Measurements from ENCODE around the gene NHERF2. TPM values are rescaled to one million over a fixed set of nuclear protein-coding genes. Genes with fewer than 3 reads are reported as not detected.

The NHERF2 gene
- polyA plus RNA-seq, 2 donors: 26.3 to 36.1 TPM

DNA sequence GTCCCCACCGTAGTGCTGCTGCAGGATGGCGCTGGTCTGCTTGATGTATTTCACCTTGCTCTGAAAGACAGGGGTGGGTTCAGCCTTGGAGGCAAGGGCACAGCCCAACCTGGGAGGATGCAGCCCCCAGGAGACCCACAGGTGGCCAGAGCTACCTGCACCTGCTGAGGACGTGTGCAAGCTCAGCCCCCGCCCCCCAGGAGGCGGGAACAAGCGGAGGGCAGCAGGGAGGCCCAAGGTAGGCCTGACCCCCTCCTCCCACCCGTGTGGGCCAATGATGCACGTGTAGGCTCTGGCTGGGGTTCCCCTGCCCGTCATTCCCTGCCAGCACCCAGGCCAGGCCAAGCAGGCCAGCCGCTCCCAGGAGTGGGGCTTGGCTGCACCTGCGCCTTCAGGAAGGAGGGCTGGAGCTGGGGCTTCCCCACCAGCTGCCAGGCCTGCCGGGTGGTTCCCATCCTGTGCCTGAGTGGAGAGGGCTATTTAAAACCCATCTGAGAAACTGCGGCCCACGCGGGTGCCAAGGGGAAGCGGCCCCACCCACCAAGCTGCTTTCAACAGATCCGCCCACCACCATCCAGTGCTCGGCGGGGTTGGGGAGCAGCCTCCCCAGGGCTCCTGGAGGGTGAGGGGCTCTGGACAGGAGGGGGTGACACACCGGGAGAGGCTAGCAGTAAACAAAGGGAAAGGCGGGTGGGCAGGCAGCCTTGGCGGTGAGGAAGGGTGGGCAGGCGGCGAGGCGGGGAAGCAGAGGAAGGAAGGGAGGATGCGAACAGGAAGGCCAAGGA lies 17.2 kb downstream of the NHERF2 start:
- peaks cover 3 to 42% of the 10 kb centered on the region in 2 donors for H3K4me1 ChIP-seq (ENCODE audit: control insufficient read depth in 2 of 2, insufficient read depth in 2 of 2, low read length in 1 of 2)
- 62 to 69% methylated on average over 25 to 26 of the region's 26 CpGs for WGBS, 2 donors
- no peaks in the 10 kb centered on the region for H3K27me3 ChIP-seq (ENCODE audit: control insufficient read depth in 1 of 2, insufficient read depth in 2 of 2, low read length in 2 of 2)
- H3K27ac ChIP-seq (ENCODE audit: low read depth in 2 of 2, low read length in 1 of 2): peak overlapping the region in 1 of 2 donors; percentile 73
- H3K36me3 ChIP-seq (ENCODE audit: control insufficient read depth in 2 of 2, insufficient read depth in 2 of 2, low read length in 1 of 2): no peaks in the 10 kb centered on the region
- H3K4me3 ChIP-seq (ENCODE audit: low read depth in 1 of 2, low read length in 2 of 2): no peak overlapping the region
- H3K9me3 ChIP-seq (ENCODE audit: control insufficient read depth in 2 of 2, insufficient read depth in 1 of 2, low read depth in 1 of 2, low read length in 1 of 2): no peaks in the 10 kb centered on the region

DNA sequence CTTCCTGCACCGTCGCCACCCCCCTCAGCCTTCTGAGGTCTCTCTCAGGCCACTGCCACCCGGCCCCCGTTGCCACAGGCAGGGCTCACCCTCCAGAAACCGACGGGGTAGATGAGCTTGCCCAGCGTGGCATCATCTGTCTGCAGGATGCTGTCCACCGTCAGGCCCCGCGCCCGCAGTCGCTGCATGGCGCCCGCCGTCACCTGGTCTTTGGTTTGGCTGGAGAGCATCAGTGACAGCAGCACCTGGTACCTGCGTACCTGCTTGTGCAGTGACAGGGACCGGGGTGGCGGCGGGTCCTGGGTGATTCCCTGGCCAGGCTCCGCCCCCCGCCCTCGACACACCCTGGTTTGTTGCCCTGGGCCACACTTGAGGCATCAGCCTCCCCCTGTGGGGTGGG lies 17.8 kb downstream of the NHERF2 start:
- H3K27me3 ChIP-seq (ENCODE audit: control insufficient read depth in 1 of 2, insufficient read depth in 2 of 2, low read length in 2 of 2): no peaks in the 10 kb centered on the region
- H3K27ac ChIP-seq (ENCODE audit: low read depth in 2 of 2, low read length in 1 of 2): peak overlapping the region; percentile 41 to 73
- H3K36me3 ChIP-seq (ENCODE audit: control insufficient read depth in 2 of 2, insufficient read depth in 2 of 2, low read length in 1 of 2): no peaks in the 10 kb centered on the region
- H3K9me3 ChIP-seq (ENCODE audit: control insufficient read depth in 2 of 2, insufficient read depth in 1 of 2, low read depth in 1 of 2, low read length in 1 of 2): no peaks in the 10 kb centered on the region
- WGBS, 2 donors: 82 to 88% methylated on average over 22 of the region's 22 CpGs
- H3K4me1 ChIP-seq (ENCODE audit: control insufficient read depth in 2 of 2, insufficient read depth in 2 of 2, low read length in 1 of 2): peaks cover 3 to 42% of the 10 kb centered on the region in 2 donors
- no peak overlapping the region for H3K4me3 ChIP-seq (ENCODE audit: low read depth in 1 of 2, low read length in 2 of 2)

DNA sequence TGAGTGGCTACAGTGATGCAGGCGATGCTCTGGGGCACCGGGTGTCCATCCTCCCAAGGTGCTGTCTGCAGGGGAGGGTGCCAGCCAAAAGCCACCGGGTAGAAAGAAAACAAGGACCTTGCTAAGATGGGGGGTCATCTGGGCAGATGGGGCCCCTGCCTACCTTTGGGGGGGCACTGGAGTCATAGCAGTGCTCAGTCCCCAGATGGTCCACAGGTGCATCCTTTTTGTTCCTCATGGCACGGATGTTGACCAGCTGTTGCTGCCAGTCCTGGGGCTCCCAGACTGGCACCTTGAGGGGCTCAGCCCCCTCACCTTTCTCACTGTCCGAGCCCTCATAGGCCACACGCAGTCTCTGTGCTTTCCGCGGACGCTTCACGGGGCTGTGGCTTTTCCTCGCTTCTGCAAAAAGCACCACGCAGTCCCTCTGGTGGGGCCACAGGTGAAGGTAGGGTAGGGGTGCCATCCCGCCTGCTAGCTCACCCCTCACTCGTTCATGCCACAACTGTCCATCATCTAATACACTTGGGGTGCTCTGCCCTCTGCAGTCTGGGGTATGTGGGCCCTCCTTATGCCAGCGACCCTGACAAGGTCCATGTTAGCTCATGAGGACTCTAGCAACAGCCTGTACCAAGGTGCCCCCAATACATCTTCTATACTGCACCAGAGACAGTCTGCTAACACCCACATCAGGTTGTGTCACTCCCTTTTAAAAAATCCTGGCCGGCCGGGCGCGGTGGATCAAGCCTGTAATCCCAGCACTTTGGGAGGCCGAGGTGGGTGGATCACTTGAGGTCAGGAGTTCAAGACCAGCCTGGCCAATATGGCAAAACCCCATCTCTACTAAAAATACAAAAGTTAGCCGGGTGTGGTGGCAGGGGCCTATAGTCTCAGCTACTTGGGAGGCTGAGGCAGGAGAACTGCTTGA lies 19.5 kb downstream of the NHERF2 start:
- peaks cover 0 to 30% of the 10 kb centered on the region in 2 donors for H3K4me1 ChIP-seq (ENCODE audit: control insufficient read depth in 2 of 2, insufficient read depth in 2 of 2, low read length in 1 of 2)
- H3K27ac ChIP-seq (ENCODE audit: low read depth in 2 of 2, low read length in 1 of 2): peak overlapping the region; percentile 10 to 74
- 86 to 88% methylated on average over 21 of the region's 21 CpGs for WGBS, 2 donors

DNA sequence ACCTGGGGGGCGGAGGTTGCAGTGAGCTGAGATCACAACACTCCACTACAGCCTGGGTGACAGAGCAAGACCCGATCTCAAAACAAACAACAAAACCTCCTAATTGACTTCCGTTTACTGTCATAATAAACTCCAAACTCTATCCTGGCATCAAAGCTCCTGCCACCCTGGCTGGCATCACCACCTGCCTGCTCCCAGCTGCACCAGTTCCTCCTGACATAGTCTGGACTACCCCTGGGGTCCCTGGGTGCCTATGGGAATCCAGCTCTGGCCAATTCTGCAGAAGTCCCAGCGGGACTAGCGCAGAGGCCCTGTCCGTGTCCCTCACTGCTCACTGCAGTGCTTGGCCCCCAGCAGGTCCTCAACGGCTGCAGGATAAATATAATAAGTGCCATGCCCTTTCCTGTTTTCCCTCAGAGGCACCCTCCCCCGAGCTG lies 20.2 kb downstream of the NHERF2 start:
- Histone ChIP-seq H3K4me1 (ENCODE audit: control insufficient read depth in 2 of 2, insufficient read depth in 2 of 2, low read length in 1 of 2) (peaks cover 0 to 28% of the 10 kb centered on the region in 2 donors), H3K4me3 (ENCODE audit: low read depth in 1 of 2, low read length in 2 of 2) (peak overlapping the region; percentile 73 to 98), H3K9me3 (ENCODE audit: control insufficient read depth in 2 of 2, insufficient read depth in 1 of 2, low read depth in 1 of 2, low read length in 1 of 2) (no peaks in the 10 kb centered on the region), H3K36me3 (ENCODE audit: control insufficient read depth in 2 of 2, insufficient read depth in 2 of 2, low read length in 1 of 2) (peaks cover 0 to 5% of the 10 kb centered on the region in 2 donors), H3K27me3 (ENCODE audit: control insufficient read depth in 1 of 2, insufficient read depth in 2 of 2, low read length in 2 of 2) (no peaks in the 10 kb centered on the region), H3K27ac (ENCODE audit: low read depth in 2 of 2, low read length in 1 of 2) (peak overlapping the region; percentile 50 to 74)
- 17 to 21% methylated on average over 8 of the region's 8 CpGs for WGBS, 2 donors

More for the DNA sequence above, 19.5 kb downstream of the NHERF2 start:
- Histone ChIP-seq H3K36me3 (ENCODE audit: control insufficient read depth in 2 of 2, insufficient read depth in 2 of 2, low read length in 1 of 2) (peaks cover 0 to 2% of the 10 kb centered on the region in 2 donors), H3K27me3 (ENCODE audit: control insufficient read depth in 1 of 2, insufficient read depth in 2 of 2, low read length in 2 of 2) (no peaks in the 10 kb centered on the region), H3K4me3 (ENCODE audit: low read depth in 1 of 2, low read length in 2 of 2) (no peak overlapping the region), H3K9me3 (ENCODE audit: control insufficient read depth in 2 of 2, insufficient read depth in 1 of 2, low read depth in 1 of 2, low read length in 1 of 2) (no peaks in the 10 kb centered on the region)

DNA sequence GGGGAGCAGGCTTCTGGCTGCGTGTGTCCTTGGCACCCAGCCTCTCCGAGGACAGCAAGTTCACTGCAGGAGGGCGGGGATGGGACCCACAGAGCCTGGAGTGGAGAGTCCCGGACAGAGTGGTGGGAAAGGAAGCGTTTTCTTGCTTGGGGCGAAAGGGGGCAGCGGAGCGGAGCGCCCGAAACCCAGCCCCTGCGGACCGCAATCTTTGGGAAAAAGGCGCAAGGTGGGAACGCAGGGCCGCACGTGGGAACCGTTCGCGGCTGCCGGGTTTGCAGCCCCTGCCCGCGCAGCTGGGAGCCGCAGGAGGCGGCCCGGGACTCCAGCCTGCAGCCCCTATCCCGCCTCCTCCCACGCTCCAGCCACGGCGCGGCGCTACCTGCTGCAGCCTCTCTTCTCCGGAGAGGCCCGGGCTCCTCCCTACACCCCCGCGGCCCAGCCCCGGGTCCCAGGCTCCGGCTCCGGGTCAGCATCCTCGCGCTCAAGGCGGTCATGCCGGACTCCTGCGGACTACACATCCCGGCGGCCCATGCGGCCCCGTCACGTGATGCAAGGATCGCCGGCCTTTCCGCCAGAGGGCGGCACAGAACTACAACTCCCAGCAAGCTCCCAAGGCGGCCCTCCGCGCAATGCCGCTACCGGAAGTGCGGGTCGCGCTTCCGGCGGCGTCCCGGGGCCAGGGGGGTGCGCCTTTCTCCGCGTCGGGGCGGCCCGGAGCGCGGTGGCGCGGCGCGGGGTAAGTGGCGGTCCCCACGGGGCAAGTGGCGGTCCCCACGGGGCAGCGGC lies 20.8 kb downstream of the NHERF2 start, which contains the start of the genes NTHL1 and TSC2:
Gene NTHL1, minus strand, starts transcription at position 505 of the 786 bp plus-strand sequence. Its CDS starts 11 bp downstream, at position 494.
Gene TSC2, plus strand, starts transcription at position 656 of the 786 bp plus-strand sequence. CDS start 631 bp downstream, outside the sequence.
- no peaks in the 10 kb centered on the region for H3K9me3 ChIP-seq (ENCODE audit: control insufficient read depth in 2 of 2, insufficient read depth in 1 of 2, low read depth in 1 of 2, low read length in 1 of 2)
- H3K27me3 ChIP-seq (ENCODE audit: control insufficient read depth in 1 of 2, insufficient read depth in 2 of 2, low read length in 2 of 2): no peaks in the 10 kb centered on the region
- peak within 1 kb of the TSS; percentile 70 to 74 for H3K27ac ChIP-seq (ENCODE audit: low read depth in 2 of 2, low read length in 1 of 2)
- peaks cover 0 to 11% of the 10 kb centered on the region in 2 donors for H3K36me3 ChIP-seq (ENCODE audit: control insufficient read depth in 2 of 2, insufficient read depth in 2 of 2, low read length in 1 of 2)
- WGBS, 2 donors: 0 to 1% methylated on average over 67 to 81 of the region's 81 CpGs
- peak within 1 kb of the TSS; percentile 73 to 98 for H3K4me3 ChIP-seq (ENCODE audit: low read depth in 1 of 2, low read length in 2 of 2)
- peaks cover 0 to 23% of the 10 kb centered on the region in 2 donors for H3K4me1 ChIP-seq (ENCODE audit: control insufficient read depth in 2 of 2, insufficient read depth in 2 of 2, low read length in 1 of 2)

DNA sequence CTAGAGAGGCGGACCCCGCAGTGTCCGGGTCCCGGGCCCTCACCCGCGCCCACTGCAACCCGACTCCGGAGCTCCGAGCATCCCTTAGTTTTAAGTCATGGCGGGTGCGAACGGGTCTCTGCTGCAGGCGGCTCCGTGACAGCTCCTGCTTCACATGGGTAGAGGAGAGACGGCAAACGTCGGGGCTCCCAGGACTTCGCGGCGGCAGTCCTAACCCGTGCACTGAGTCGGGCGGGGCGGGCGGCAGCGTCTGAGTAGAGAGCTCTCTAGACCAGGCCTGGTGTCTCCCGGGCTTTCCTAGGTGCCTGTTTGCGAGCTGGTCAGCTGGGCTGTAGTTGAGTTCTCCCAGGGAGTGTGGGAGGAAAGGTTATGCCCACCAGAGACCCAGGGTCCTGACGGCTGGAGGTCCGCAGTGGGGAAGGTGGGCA lies 21.4 kb downstream of the NHERF2 start:
- H3K36me3 ChIP-seq (ENCODE audit: control insufficient read depth in 2 of 2, insufficient read depth in 2 of 2, low read length in 1 of 2): peaks cover 0 to 17% of the 10 kb centered on the region in 2 donors
- peak overlapping the region; percentile 67 to 70 for H3K27ac ChIP-seq (ENCODE audit: low read depth in 2 of 2, low read length in 1 of 2)
- peak overlapping the region; percentile 73 to 98 for H3K4me3 ChIP-seq (ENCODE audit: low read depth in 1 of 2, low read length in 2 of 2)
- no peaks in the 10 kb centered on the region for H3K9me3 ChIP-seq (ENCODE audit: control insufficient read depth in 2 of 2, insufficient read depth in 1 of 2, low read depth in 1 of 2, low read length in 1 of 2)
- 1% methylated on average over 26 to 30 of the region's 30 CpGs for WGBS, 2 donors
- peaks cover 0 to 22% of the 10 kb centered on the region in 2 donors for H3K4me1 ChIP-seq (ENCODE audit: control insufficient read depth in 2 of 2, insufficient read depth in 2 of 2, low read length in 1 of 2)
- H3K27me3 ChIP-seq (ENCODE audit: control insufficient read depth in 1 of 2, insufficient read depth in 2 of 2, low read length in 2 of 2): no peaks in the 10 kb centered on the region

DNA sequence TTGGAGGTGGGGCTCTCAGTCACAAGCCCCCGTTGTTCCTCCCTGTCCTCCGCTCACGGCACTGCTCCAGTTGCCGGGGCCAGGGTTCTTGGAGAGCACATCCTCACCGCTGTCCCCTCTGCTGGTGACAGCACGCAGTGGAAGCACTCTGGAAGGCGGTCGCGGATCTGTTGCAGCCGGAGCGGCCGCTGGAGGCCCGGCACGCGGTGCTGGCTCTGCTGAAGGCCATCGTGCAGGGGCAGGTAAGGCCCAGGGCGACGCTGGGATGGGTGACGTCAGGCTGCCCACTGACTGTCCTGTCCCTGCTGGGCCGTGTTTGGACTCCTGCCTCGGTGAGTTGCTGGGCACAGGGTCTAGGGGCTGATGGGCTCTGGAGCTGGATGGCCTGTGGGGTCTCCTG lies 26.5 kb downstream of the NHERF2 start:
- 95% methylated on average over 21 of the region's 21 CpGs for WGBS, 2 donors
- Histone ChIP-seq H3K36me3 (ENCODE audit: control insufficient read depth in 2 of 2, insufficient read depth in 2 of 2, low read length in 1 of 2) (peaks cover 10 to 43% of the 10 kb centered on the region in 2 donors), H3K4me1 (ENCODE audit: control insufficient read depth in 2 of 2, insufficient read depth in 2 of 2, low read length in 1 of 2) (peaks cover 0 to 4% of the 10 kb centered on the region in 2 donors), H3K4me3 (ENCODE audit: low read depth in 1 of 2, low read length in 2 of 2) (no peak overlapping the region), H3K27me3 (ENCODE audit: control insufficient read depth in 1 of 2, insufficient read depth in 2 of 2, low read length in 2 of 2) (no peaks in the 10 kb centered on the region), H3K27ac (ENCODE audit: low read depth in 2 of 2, low read length in 1 of 2) (no peak overlapping the region), H3K9me3 (ENCODE audit: control insufficient read depth in 2 of 2, insufficient read depth in 1 of 2, low read depth in 1 of 2, low read length in 1 of 2) (no peaks in the 10 kb centered on the region)

DNA sequence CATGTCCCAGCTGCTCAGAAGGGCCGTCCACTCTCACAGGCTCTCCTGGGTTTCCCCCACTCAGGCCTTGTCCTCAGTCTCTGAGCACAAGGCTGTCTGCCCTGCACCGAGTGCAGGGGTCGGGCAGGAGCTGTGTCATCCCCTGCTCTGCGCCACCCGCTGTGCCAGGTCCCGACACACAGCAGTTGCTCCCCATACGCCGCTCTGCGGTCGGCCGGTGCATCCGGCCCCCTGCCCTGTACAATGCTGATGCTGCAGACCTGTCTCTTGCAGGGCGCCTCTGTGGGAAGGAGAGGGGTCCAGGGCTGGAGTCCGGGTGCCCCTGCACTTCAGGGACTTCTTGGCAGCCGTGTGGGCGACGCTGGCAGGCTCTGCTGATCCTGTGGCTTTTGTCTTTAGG lies 27.2 kb downstream of the NHERF2 start:
- no peak overlapping the region for H3K4me3 ChIP-seq (ENCODE audit: low read depth in 1 of 2, low read length in 2 of 2)
- H3K36me3 ChIP-seq (ENCODE audit: control insufficient read depth in 2 of 2, insufficient read depth in 2 of 2, low read length in 1 of 2): peaks cover 10 to 45% of the 10 kb centered on the region in 2 donors
- WGBS, 2 donors: 94 to 96% methylated on average over 17 of the region's 17 CpGs
- H3K27ac ChIP-seq (ENCODE audit: low read depth in 2 of 2, low read length in 1 of 2): no peak overlapping the region
- no peaks in the 10 kb centered on the region for H3K4me1 ChIP-seq (ENCODE audit: control insufficient read depth in 2 of 2, insufficient read depth in 2 of 2, low read length in 1 of 2)
- H3K9me3 ChIP-seq (ENCODE audit: control insufficient read depth in 2 of 2, insufficient read depth in 1 of 2, low read depth in 1 of 2, low read length in 1 of 2): no peaks in the 10 kb centered on the region
- no peaks in the 10 kb centered on the region for H3K27me3 ChIP-seq (ENCODE audit: control insufficient read depth in 1 of 2, insufficient read depth in 2 of 2, low read length in 2 of 2)
